Neural progenitor cell (in vitro differentiated cells): ENCODE data around the gene SGPP1. TPM values are rescaled to one million over a fixed set of nuclear protein-coding genes. Genes with fewer than 3 reads are reported as not detected.

Experiments used
- DNase-seq: peaks from one replicate; pipeline ENCODE4 v3.0.0-alpha.2; 2016; ENCODE audit warnings: low spot score
- H2AFZ ChIP-seq: fragments of 200-600 bp; sonication (generic); replicated peaks from 2 replicates; pipeline ENCODE4 v1.6.1; 2016; ENCODE audit warnings: antibody characterized with exemption
- H3F3A ChIP-seq: fragments of 200-600 bp; sonication (generic); 2 replicates; pipeline ENCODE4 v1.6.1; 2016; ENCODE audit warnings: antibody characterized with exemption, low read depth
- H3K27ac ChIP-seq: fragments of 200-600 bp; sonication (generic); 2 replicates; pipeline ENCODE4 v1.5.1; 2016; ENCODE audit warnings: mild to moderate bottlenecking
- H3K27me3 ChIP-seq: fragments of 200-600 bp; sonication (generic); 2 replicates; pipeline ENCODE4 v1.6.1; 2016; ENCODE audit warnings: mild to moderate bottlenecking, moderate library complexity
- H3K36me3 ChIP-seq: fragments of 200-600 bp; sonication (generic); 2 replicates; pipeline ENCODE4 v1.5.1; 2016
- H3K4me1 ChIP-seq: fragments of 200-600 bp; sonication (generic); 2 replicates; pipeline ENCODE4 v1.6.1; 2016; ENCODE audit warnings: mixed run types
- H3K4me2 ChIP-seq: fragments of 200-600 bp; sonication (generic); 2 replicates; pipeline ENCODE4 v1.6.1; 2016
- H3K4me3 ChIP-seq: fragments of 200-600 bp; sonication (generic); 2 replicates; pipeline ENCODE4 v1.5.1; 2016
- H3K79me2 ChIP-seq: fragments of 200-600 bp; sonication (generic); 2 replicates; pipeline ENCODE4 v1.6.1; 2016; ENCODE audit warnings: low read depth
- H3K9ac ChIP-seq: fragments of 200-600 bp; sonication (generic); 2 replicates; pipeline ENCODE4 v1.6.1; 2016
- H3K9me3 ChIP-seq: fragments of 200-600 bp; sonication (generic); 2 replicates; pipeline ENCODE4 v1.5.1; 2016; ENCODE audit warnings: low read depth
- H4K20me1 ChIP-seq: fragments of 200-600 bp; sonication (generic); 2 replicates; pipeline ENCODE4 v1.6.1; 2016; ENCODE audit warnings: low read depth
- H3K27ac Mint-ChIP-seq: 3 replicates; pipeline ENCODE4 v1.8.0; 2021; ENCODE audit warnings: mixed read lengths
- H3K27me3 Mint-ChIP-seq: 2 replicates; pipeline ENCODE4 v1.8.0; 2022; ENCODE audit warnings: low read depth, mild to moderate bottlenecking, inconsistent platforms, moderate library complexity, mixed read lengths; ENCODE audit not compliant: insufficient read depth
- H3K36me3 Mint-ChIP-seq: 3 replicates; pipeline ENCODE4 v1.8.0; 2021; ENCODE audit warnings: mixed read lengths
- H3K4me1 Mint-ChIP-seq: 3 replicates; pipeline ENCODE4 v1.8.0; 2021; ENCODE audit warnings: mixed read lengths
- H3K4me3 Mint-ChIP-seq: 3 replicates; pipeline ENCODE4 v1.8.0; 2021; ENCODE audit warnings: mild to moderate bottlenecking, moderate library complexity, mixed read lengths
- H3K9me3 Mint-ChIP-seq: 3 replicates; pipeline ENCODE4 v1.8.0; 2020; ENCODE audit warnings: mixed read lengths
- EZH2 ChIP-seq: fragments of 200-600 bp; sonication (generic); IDR thresholded peaks from 2 replicates; pipeline ENCODE4 v1.6.1; 2017; ENCODE audit warnings: antibody characterized with exemption, mild to moderate bottlenecking, moderate library complexity
- EZH2phosphoT487 ChIP-seq: fragments of 200-600 bp; sonication (generic); IDR thresholded peaks from 2 replicates; pipeline ENCODE4 v1.6.1; 2017; ENCODE audit warnings: antibody characterized with exemption
- total RNA-seq: library from RNA; depleted of rRNA; stranded (reverse); fragments of >200 nt; gene quantifications from 2 replicates; pipeline ENCODE4 v1.2.3, GENCODE V29; 2015; ENCODE audit warnings: low replicate concordance
- TF ChIP-seq, protein P1 (sequence below): fragments of 200-600 bp; sonication (generic); IDR thresholded peaks from 2 replicates; pipeline ENCODE4 v1.5.1; 2017; ENCODE audit warnings: antibody characterized with exemption, mild to moderate bottlenecking

Gene SGPP1
- total RNA-seq, 1 donor from 2014 or later: 9.2 TPM

DNA sequence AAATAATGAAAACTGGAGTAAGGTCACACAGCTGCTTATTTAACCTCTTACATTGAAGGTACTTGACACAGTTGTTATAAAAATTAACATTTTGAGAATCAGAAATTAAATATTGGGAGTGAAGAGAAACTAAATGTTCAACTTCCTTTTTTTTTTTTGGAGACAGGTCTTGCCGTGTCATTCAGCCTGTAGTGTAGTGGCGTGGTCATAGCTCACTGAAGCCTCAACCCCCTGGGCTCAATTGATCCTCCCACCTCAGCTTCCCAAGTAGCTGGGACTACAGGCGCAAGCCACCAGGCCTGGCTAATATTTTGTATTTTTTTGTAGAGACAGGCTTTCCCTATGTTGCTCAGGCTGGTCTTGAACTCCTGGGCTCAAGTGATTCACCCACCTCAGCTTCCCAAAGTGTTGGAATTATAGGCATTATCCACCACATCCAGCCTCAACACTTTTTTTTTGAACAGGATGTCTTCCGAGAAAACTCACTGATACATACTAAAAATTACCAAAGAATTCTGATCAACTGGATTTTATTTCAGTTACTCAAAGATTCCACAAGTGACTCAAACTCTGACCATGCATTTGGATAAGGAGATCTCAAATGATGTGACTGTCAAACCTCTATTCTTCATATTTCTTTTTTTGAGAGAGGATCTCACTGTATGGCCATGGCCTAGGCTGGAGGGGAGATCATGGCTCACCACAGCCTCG, 35.4 kb downstream of the SGPP1 start:
- Histone ChIP-seq H3K9me3 (no peaks in the 10 kb centered on the region), H3K4me3 (no peak overlapping the region), H3K4me2 (no peak overlapping the region), H3K9ac (no peak overlapping the region), H3K36me3 (no peaks in the 10 kb centered on the region), H2AFZ (no peak overlapping the region), H3K27ac (no peak overlapping the region), H3F3A (no peaks in the 10 kb centered on the region), H4K20me1 (no peaks in the 10 kb centered on the region), H3K79me2 (no peaks in the 10 kb centered on the region), H3K27me3 (no peaks in the 10 kb centered on the region), H3K4me1 (no peaks in the 10 kb centered on the region)
- no peaks in the 10 kb centered on the region for H3K27me3 Mint-ChIP-seq
- H3K36me3 Mint-ChIP-seq: peaks cover 1% of the 10 kb centered on the region
- H3K4me1 Mint-ChIP-seq: no peaks in the 10 kb centered on the region
- no peak overlapping the region for H3K4me3 Mint-ChIP-seq
- H3K9me3 Mint-ChIP-seq: no peaks in the 10 kb centered on the region
- no peak for DNase-seq
- TF ChIP-seq EZH2phosphoT487: no peak
- no peak for TF ChIP-seq EZH2
- TF ChIP-seq, protein P1, sequence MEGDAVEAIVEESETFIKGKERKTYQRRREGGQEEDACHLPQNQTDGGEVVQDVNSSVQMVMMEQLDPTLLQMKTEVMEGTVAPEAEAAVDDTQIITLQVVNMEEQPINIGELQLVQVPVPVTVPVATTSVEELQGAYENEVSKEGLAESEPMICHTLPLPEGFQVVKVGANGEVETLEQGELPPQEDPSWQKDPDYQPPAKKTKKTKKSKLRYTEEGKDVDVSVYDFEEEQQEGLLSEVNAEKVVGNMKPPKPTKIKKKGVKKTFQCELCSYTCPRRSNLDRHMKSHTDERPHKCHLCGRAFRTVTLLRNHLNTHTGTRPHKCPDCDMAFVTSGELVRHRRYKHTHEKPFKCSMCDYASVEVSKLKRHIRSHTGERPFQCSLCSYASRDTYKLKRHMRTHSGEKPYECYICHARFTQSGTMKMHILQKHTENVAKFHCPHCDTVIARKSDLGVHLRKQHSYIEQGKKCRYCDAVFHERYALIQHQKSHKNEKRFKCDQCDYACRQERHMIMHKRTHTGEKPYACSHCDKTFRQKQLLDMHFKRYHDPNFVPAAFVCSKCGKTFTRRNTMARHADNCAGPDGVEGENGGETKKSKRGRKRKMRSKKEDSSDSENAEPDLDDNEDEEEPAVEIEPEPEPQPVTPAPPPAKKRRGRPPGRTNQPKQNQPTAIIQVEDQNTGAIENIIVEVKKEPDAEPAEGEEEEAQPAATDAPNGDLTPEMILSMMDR: no peak
- no peak overlapping the region for H3K27ac Mint-ChIP-seq

DNA sequence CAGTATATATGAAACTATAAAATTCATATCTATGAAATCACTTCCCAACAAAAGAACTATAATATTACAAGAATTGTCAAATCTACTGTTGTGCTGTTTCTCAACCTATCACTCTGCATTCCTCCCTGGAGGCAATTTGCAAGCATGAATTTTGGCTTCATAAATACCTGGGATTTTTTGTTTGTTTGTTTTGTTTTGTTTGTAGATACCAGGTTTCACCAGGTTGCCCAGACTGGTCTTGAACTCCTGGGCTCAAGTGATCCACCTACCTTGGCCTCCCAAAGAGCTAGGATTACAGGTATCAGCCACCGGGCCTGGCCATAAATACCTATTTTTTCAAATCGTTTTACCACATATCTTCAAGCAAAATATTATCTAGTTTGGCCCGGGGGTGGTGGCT, 38.7 kb downstream of the SGPP1 start:
- no peaks in the 10 kb centered on the region for H4K20me1 ChIP-seq
- no peaks in the 10 kb centered on the region for H3F3A ChIP-seq
- H3K27me3 ChIP-seq: no peaks in the 10 kb centered on the region
- no peak overlapping the region for H3K4me2 ChIP-seq
- H3K4me1 ChIP-seq: no peaks in the 10 kb centered on the region
- Mint-ChIP-seq H3K4me1 (no peaks in the 10 kb centered on the region), H3K27ac (no peak overlapping the region), H3K4me3 (no peak overlapping the region), H3K9me3 (no peaks in the 10 kb centered on the region), H3K27me3 (peaks cover 3% of the 10 kb centered on the region), H3K36me3 (peaks cover 1% of the 10 kb centered on the region)
- H3K4me3 ChIP-seq: no peak overlapping the region
- TF ChIP-seq EZH2: no peak
- TF ChIP-seq EZH2phosphoT487: no peak
- TF ChIP-seq, protein P1: no peak
- no peak for DNase-seq
- no peaks in the 10 kb centered on the region for H3K36me3 ChIP-seq
- H3K9ac ChIP-seq: no peak overlapping the region
- no peak overlapping the region for H3K27ac ChIP-seq
- no peak overlapping the region for H2AFZ ChIP-seq
- no peaks in the 10 kb centered on the region for H3K9me3 ChIP-seq
- H3K79me2 ChIP-seq: no peaks in the 10 kb centered on the region

DNA sequence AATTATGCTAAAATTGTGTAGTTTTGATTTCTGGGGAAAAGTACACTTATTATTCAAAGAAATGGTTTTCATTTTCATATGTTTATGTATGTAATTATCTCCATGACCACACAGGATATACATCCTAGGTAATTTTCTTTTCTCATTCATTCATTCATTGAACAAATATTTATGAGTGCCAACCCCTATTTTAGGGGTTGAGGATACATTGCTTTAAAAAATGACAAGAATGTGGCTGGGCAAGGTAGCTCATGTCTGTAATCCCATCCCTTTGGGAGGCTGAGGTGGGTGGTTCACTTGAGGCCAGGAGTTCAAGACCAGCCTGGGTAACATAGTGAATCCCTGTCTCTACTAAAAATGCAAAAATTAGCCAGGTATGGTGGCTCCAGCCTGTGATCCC, 40.9 kb downstream of the SGPP1 start:
- TF ChIP-seq, protein P1: no peak
- TF ChIP-seq EZH2 (no peak), EZH2phosphoT487 (no peak)
- no peak overlapping the region for H3K4me2 ChIP-seq
- H3K27ac ChIP-seq: no peak overlapping the region
- DNase-seq: no peak
- Mint-ChIP-seq H3K27ac (no peak overlapping the region), H3K4me3 (no peak overlapping the region), H3K36me3 (no peaks in the 10 kb centered on the region), H3K9me3 (no peaks in the 10 kb centered on the region), H3K4me1 (no peaks in the 10 kb centered on the region), H3K27me3 (peaks cover 3% of the 10 kb centered on the region)
- no peaks in the 10 kb centered on the region for H3K36me3 ChIP-seq
- H4K20me1 ChIP-seq: no peaks in the 10 kb centered on the region
- H3K9me3 ChIP-seq: no peaks in the 10 kb centered on the region
- no peak overlapping the region for H3K9ac ChIP-seq
- H2AFZ ChIP-seq: no peak overlapping the region
- no peaks in the 10 kb centered on the region for H3F3A ChIP-seq
- no peaks in the 10 kb centered on the region for H3K4me1 ChIP-seq
- no peaks in the 10 kb centered on the region for H3K79me2 ChIP-seq
- H3K4me3 ChIP-seq: no peak overlapping the region
- H3K27me3 ChIP-seq: no peaks in the 10 kb centered on the region
